ENCODE data around the gene FRMD4A. TPM values are rescaled to one million over a fixed set of nuclear protein-coding genes. Genes with fewer than 3 reads are reported as not detected.

FRMD4A gene
- total and polyA plus RNA-seq, 2 of the 4 experiments (the other 2 are of a cell fraction), result 30.3 to 68.8 TPM

GRCh38 chr10:13706175-13706574 is 624.5 kb downstream of the FRMD4A start:
- Histone ChIP-seq H2BK5ac (ENCODE audit: low read depth, low read length, poor library complexity, severe bottlenecking) (peak overlapping the region; percentile 87), H3K27ac (ENCODE audit: insufficient read depth, low read length) (no peak overlapping the region), H4K8ac (ENCODE audit: low read depth in 2 of 2, low read length in 2 of 2) (peak overlapping the region; percentile 29 to 57; a peak in 2 of 4 replicates), H2AK5ac (ENCODE audit: low read depth, low read length) (no peak overlapping the region), H2BK15ac (ENCODE audit: low read depth, low read length) (no peak overlapping the region), H3K36me3 (ENCODE audit: control insufficient read depth, insufficient read depth, low read length) (peaks cover 7% of the 10 kb centered on the region), H3K23ac (ENCODE audit: low read depth, low read length) (peak overlapping the region; percentile 96), H4K5ac (ENCODE audit: low read depth, low read length) (no peak overlapping the region), H2AK9ac (replicated peaks; ENCODE audit: low read depth, low read length, poor library complexity) (peak overlapping the region; percentile 66), H3K56ac (ENCODE audit: extremely low read depth, insufficient read depth, low read length) (no peak overlapping the region), H3K4me2 (ENCODE audit: low read depth, low read length) (peak overlapping the region; percentile 58), H3K4ac (ENCODE audit: low read depth, low read length) (peak overlapping the region; percentile 90; the same call in 1 of the 2 replicates), H3K18ac (ENCODE audit: low read depth, low read length) (no peak overlapping the region), H3K27me3 (ENCODE audit: control insufficient read depth, insufficient read depth, low read length) (no peaks in the 10 kb centered on the region), H2AFZ (replicated peaks; ENCODE audit: low read length, poor library complexity) (no peak overlapping the region), H3K4me3 (ENCODE audit: insufficient read depth, low read depth, low read length) (peak overlapping the region; percentile 57), H3K4me1 (ENCODE audit: control insufficient read depth, insufficient read depth, low read length) (peaks cover 19% of the 10 kb centered on the region), H2BK120ac (ENCODE audit: low read depth, low read length) (peak overlapping the region; percentile 80; the same call in 1 of the 2 replicates), H3K9me3 (ENCODE audit: control insufficient read depth, insufficient read depth, low read length) (no peaks in the 10 kb centered on the region), H4K91ac (ENCODE audit: insufficient read depth, low read depth, low read length) (peak overlapping the region; percentile 81; the same call in 1 of the 2 replicates), H3K9me1 (ENCODE audit: insufficient read depth, low read length) (peaks cover 23% of the 10 kb centered on the region), H3K9ac (ENCODE audit: low read depth, low read length) (peak overlapping the region; percentile 83), H4K20me1 (ENCODE audit: insufficient read depth, low read length) (peaks cover 7% of the 10 kb centered on the region; the same call in 1 of the 2 replicates), H2BK20ac (ENCODE audit: low read depth, low read length) (no peak overlapping the region), H3K14ac (replicated peaks; ENCODE audit: low read depth, low read length) (peak overlapping the region; percentile 98), H3K79me1 (ENCODE audit: low read depth in 1 of 2, low read length in 2 of 2) (peaks cover 20 to 94% of the 10 kb centered on the region in 2 experiments)
- no TSS peak for BruUV-seq (replicated peaks)
- ChIA-PET POLR2A (ENCODE audit: unreplicated experiment) (interaction anchor here (0.7 kb wide), 1 partner anchor 70 kb away, joined by 3 read pairs; no protein-coding TSS in a partner anchor), CTCF (no interaction called here)
- in situ Hi-C loops (cut with MboI; ENCODE audit: low sequenced_read_pairs) (no loop called here), intact Hi-C loops (cut with micrococcal nuclease) (loop anchor here (2.0 to 5.0 kb wide), 2 partner anchors 44 to 73 kb away; no protein-coding TSS in a partner anchor), dilution Hi-C loops (cut with HindIII; ENCODE audit: low sequenced_read_pairs, unreplicated experiment) (no loop called here)
- DNase-seq (no peak), ATAC-seq (ENCODE audit: low read depth) (no peak)
- TF ChIP-seq USF2 (IDR thresholded peaks at IDR 0.05; ENCODE audit: low read depth, low read length) (no peak), RCOR1 (IDR thresholded peaks at IDR 0.05; ENCODE audit: insufficient replicate concordance, low read length) (no peak), CTCF (conservative IDR thresholded peaks at IDR 0.05; ENCODE audit: low read depth, low read length) (no peak), BHLHE40 (IDR thresholded peaks at IDR 0.05; ENCODE audit: low read depth, low read length) (no peak), MXI1 (IDR thresholded peaks at IDR 0.05; ENCODE audit: borderline replicate concordance, low read depth, low read length) (no peak), FOS (IDR thresholded peaks at IDR 0.05; ENCODE audit: low read depth, low read length) (no peak), ELK1 (IDR thresholded peaks at IDR 0.05; ENCODE audit: borderline replicate concordance, low read depth, low read length) (no peak), POLR2A (IDR thresholded peaks at IDR 0.05; ENCODE audit: low read depth, low read length) (no peak), CEBPB (IDR thresholded peaks at IDR 0.05; ENCODE audit: low read depth, low read length) (no peak), SMC3 (IDR thresholded peaks at IDR 0.05; ENCODE audit: low read depth, low read length) (no peak)
- no CpG with 5 or more reads among the region's 4 CpGs for WGBS, 2 experiments (ENCODE audit: extremely low coverage in 2 of 2, insufficient read length in 1 of 2)

Measured in IMR-90 (cell line).